G401.6 (cell line): ENCODE measurements around the gene CBX2.
"Not testable (repeated sequence)": the region's sequence is repeated elsewhere in the genome, so short reads cannot be mapped to it uniquely, and the experiment has no call there.

ENCODE experiments used
- FAIRE-seq: peaks from 2 replicates; lab custom pipeline; 2012; peaks lifted over from hg19 to GRCh38; lab: Jason Lieb, UNC

The CBX2 gene

GRCh38 chr17:79743614-79744013 lies 34.3 kb upstream of the CBX2 start:
- FAIRE-seq: no peak

GRCh38 chr17:79745641-79746105 lies 32.3 kb upstream of the CBX2 start:
- no peak for FAIRE-seq

- no peak for FAIRE-seq
Observed at GRCh38 chr17:79746889-79747507, 30.9 kb upstream of the CBX2 start.

- no peak for FAIRE-seq
Observed at GRCh38 chr17:79747508-79748294, 30.2 kb upstream of the CBX2 start.

- FAIRE-seq: no peak
Observed at GRCh38 chr17:79748295-79749099, 29.5 kb upstream of the CBX2 start.

GRCh38 chr17:79749156-79749815 lies 28.7 kb upstream of the CBX2 start:
- peak; percentile 78 for FAIRE-seq

- FAIRE-seq: no peak
Observed at GRCh38 chr17:79749958-79750357, 28.0 kb upstream of the CBX2 start.

- no peak for FAIRE-seq
Observed at GRCh38 chr17:79750650-79751545, 27.1 kb upstream of the CBX2 start.

GRCh38 chr17:79752175-79752574 lies 25.8 kb upstream of the CBX2 start:
- FAIRE-seq: no peak

- FAIRE-seq: no peak
Observed at GRCh38 chr17:79754370-79754769, 23.6 kb upstream of the CBX2 start.

- not testable (repeated sequence) for FAIRE-seq
Observed at GRCh38 chr17:79754903-79755302, 23.0 kb upstream of the CBX2 start.

- no peak for FAIRE-seq
Observed at GRCh38 chr17:79755591-79755990, 22.4 kb upstream of the CBX2 start.

- no peak for FAIRE-seq
Observed at GRCh38 chr17:79757140-79757745, 20.7 kb upstream of the CBX2 start.

GRCh38 chr17:79758271-79758670 lies 19.7 kb upstream of the CBX2 start:
- no peak for FAIRE-seq

- no peak for FAIRE-seq
Observed at GRCh38 chr17:79760197-79760906, 17.6 kb upstream of the CBX2 start.

- no peak for FAIRE-seq
Observed at GRCh38 chr17:79761894-79762589, 15.9 kb upstream of the CBX2 start.

- FAIRE-seq: peak; percentile 15
Observed at GRCh38 chr17:79765708-79766107, 12.2 kb upstream of the CBX2 start.

GRCh38 chr17:79769570-79770506 lies 8.1 kb upstream of the CBX2 start:
- no peak for FAIRE-seq

- FAIRE-seq: no peak
Observed at GRCh38 chr17:79771276-79771675, 6.7 kb upstream of the CBX2 start.
